Dedifferentiated amniotic fluid mesenchymal stem cell (primary cell): ENCODE measurements around the gene SF3B2.
"Not testable (repeated sequence)": the region's sequence is repeated elsewhere in the genome, so short reads cannot be mapped to it uniquely, and the experiment has no call there.

Source experiments
- DNase-seq: peaks from one replicate; pipeline ENCODE4 v3.0.0-alpha.2; 2016; ENCODE audit errors: extremely low spot score

The SF3B2 gene

GRCh38 chr11:66015936-66016792, 36.0 kb upstream of the SF3B2 start:
- no peak for DNase-seq

- no peak for DNase-seq
Measured at GRCh38 chr11:66016793-66017177, 35.4 kb upstream of the SF3B2 start.

GRCh38 chr11:66017321-66017720, 34.8 kb upstream of the SF3B2 start:
- DNase-seq = no peak

- DNase-seq = no peak
Measured at GRCh38 chr11:66020212-66020611, 32.0 kb upstream of the SF3B2 start.

GRCh38 chr11:66020618-66021357, 31.4 kb upstream of the SF3B2 start:
- DNase-seq = peak; percentile 51

GRCh38 chr11:66022401-66023185, 29.6 kb upstream of the SF3B2 start:
- no peak for DNase-seq

- DNase-seq = not testable (repeated sequence)
Measured at GRCh38 chr11:66023186-66023440, 29.1 kb upstream of the SF3B2 start.

- DNase-seq = no peak
Measured at GRCh38 chr11:66026017-66026529, 26.1 kb upstream of the SF3B2 start, which contains the start of gene CATSPER1. TSS of gene CATSPER1 (minus strand) at chr11:66026479. CDS start at chr11:66026379, 100 bp downstream.

GRCh38 chr11:66032957-66033735, 19.0 kb upstream of the SF3B2 start:
- DNase-seq = no peak

- DNase-seq = no peak
Measured at GRCh38 chr11:66035653-66036333, 16.4 kb upstream of the SF3B2 start.

GRCh38 chr11:66036334-66036710, 15.8 kb upstream of the SF3B2 start:
- no peak for DNase-seq

- no peak for DNase-seq
Measured at GRCh38 chr11:66037327-66037726, 14.8 kb upstream of the SF3B2 start.

GRCh38 chr11:66039765-66040164, 12.4 kb upstream of the SF3B2 start:
- no peak for DNase-seq

GRCh38 chr11:66042227-66042995, 9.8 kb upstream of the SF3B2 start:
- DNase-seq = no peak

- DNase-seq = no peak
Measured at GRCh38 chr11:66042996-66043906, 8.9 kb upstream of the SF3B2 start.

- DNase-seq = no peak
Measured at GRCh38 chr11:66044757-66045156, 7.4 kb upstream of the SF3B2 start.

GRCh38 chr11:66045177-66045639, 7.0 kb upstream of the SF3B2 start:
- peak; percentile 79 for DNase-seq

- no peak for DNase-seq
Measured at GRCh38 chr11:66046901-66047300, 5.3 kb upstream of the SF3B2 start.
